ENCODE measurements around the gene GRK4.
A peak's percentile ranks its signal among the peaks of the same experiment; 100 is the strongest.

The GRK4 gene

GRCh38 chr4:2946812-2947600 lies 16.4 kb upstream of the GRK4 start:
- H3K27me3 ChIP-seq (ENCODE audit: insufficient read depth, poor library complexity, severe bottlenecking) = no peaks in the 10 kb centered on the region
- no peak overlapping the region for H3K27ac ChIP-seq (replicated peaks)
- no peak for DNase-seq (ENCODE audit: low read depth in 1 of 2, low spot score in 1 of 2)
- no peak overlapping the region for H3K4me3 ChIP-seq (replicated peaks; ENCODE audit: insufficient read depth, low read length)
- 0 out of 2 replicates have a peak, but pooled peaks have one; percentile 14 for TF ChIP-seq POLR2AphosphoS5 (IDR thresholded peaks at IDR 0.05; ENCODE audit: low read depth)
- no peak for TF ChIP-seq CTCF (IDR thresholded peaks at IDR 0.05; ENCODE audit: insufficient read depth, low read length)
- TF ChIP-seq GABPA (IDR thresholded peaks at IDR 0.05; ENCODE audit: low read depth) = no peak
- TF ChIP-seq SPI1 (IDR thresholded peaks at IDR 0.05; ENCODE audit: borderline replicate concordance, low read depth) = no peak
- TF ChIP-seq, protein P1, sequence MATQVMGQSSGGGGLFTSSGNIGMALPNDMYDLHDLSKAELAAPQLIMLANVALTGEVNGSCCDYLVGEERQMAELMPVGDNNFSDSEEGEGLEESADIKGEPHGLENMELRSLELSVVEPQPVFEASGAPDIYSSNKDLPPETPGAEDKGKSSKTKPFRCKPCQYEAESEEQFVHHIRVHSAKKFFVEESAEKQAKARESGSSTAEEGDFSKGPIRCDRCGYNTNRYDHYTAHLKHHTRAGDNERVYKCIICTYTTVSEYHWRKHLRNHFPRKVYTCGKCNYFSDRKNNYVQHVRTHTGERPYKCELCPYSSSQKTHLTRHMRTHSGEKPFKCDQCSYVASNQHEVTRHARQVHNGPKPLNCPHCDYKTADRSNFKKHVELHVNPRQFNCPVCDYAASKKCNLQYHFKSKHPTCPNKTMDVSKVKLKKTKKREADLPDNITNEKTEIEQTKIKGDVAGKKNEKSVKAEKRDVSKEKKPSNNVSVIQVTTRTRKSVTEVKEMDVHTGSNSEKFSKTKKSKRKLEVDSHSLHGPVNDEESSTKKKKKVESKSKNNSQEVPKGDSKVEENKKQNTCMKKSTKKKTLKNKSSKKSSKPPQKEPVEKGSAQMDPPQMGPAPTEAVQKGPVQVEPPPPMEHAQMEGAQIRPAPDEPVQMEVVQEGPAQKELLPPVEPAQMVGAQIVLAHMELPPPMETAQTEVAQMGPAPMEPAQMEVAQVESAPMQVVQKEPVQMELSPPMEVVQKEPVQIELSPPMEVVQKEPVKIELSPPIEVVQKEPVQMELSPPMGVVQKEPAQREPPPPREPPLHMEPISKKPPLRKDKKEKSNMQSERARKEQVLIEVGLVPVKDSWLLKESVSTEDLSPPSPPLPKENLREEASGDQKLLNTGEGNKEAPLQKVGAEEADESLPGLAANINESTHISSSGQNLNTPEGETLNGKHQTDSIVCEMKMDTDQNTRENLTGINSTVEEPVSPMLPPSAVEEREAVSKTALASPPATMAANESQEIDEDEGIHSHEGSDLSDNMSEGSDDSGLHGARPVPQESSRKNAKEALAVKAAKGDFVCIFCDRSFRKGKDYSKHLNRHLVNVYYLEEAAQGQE (IDR thresholded peaks at IDR 0.05; ENCODE audit: insufficient replicate concordance, low read depth) = no peak

DNA sequence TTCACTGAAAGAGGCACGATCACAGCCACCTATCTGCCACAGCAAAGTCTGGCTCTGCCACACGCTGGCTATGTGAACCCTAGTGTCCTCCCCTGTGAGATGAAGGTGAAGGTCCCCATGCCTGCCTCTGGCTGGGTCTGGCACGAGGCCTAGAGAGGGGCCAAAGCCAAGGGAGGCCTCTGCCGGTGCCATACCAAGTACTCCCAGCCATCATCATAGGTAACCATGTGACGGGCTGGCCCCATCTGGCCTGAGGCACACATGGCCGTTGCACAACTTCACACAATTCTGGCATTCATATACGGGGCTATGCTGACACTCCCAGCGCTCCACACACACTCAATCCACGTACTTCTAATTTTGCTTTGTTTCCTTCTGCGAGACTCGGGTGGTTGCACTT lies 15.4 kb upstream of the GRK4 start:
- no peak overlapping the region for H3K4me3 ChIP-seq (replicated peaks; ENCODE audit: insufficient read depth, low read length)
- no peak for TF ChIP-seq CTCF (IDR thresholded peaks at IDR 0.05; ENCODE audit: insufficient read depth, low read length)
- no peak for TF ChIP-seq SPI1 (IDR thresholded peaks at IDR 0.05; ENCODE audit: borderline replicate concordance, low read depth)
- no peak for TF ChIP-seq POLR2AphosphoS5 (IDR thresholded peaks at IDR 0.05; ENCODE audit: low read depth)
- TF ChIP-seq GABPA (IDR thresholded peaks at IDR 0.05; ENCODE audit: low read depth) = no peak
- TF ChIP-seq, protein P1 (IDR thresholded peaks at IDR 0.05; ENCODE audit: insufficient replicate concordance, low read depth) = no peak
- no peak for DNase-seq (ENCODE audit: low read depth in 1 of 2, low spot score in 1 of 2)
- H3K27me3 ChIP-seq (ENCODE audit: insufficient read depth, poor library complexity, severe bottlenecking) = no peaks in the 10 kb centered on the region
- no peak overlapping the region for H3K27ac ChIP-seq (replicated peaks)

DNA sequence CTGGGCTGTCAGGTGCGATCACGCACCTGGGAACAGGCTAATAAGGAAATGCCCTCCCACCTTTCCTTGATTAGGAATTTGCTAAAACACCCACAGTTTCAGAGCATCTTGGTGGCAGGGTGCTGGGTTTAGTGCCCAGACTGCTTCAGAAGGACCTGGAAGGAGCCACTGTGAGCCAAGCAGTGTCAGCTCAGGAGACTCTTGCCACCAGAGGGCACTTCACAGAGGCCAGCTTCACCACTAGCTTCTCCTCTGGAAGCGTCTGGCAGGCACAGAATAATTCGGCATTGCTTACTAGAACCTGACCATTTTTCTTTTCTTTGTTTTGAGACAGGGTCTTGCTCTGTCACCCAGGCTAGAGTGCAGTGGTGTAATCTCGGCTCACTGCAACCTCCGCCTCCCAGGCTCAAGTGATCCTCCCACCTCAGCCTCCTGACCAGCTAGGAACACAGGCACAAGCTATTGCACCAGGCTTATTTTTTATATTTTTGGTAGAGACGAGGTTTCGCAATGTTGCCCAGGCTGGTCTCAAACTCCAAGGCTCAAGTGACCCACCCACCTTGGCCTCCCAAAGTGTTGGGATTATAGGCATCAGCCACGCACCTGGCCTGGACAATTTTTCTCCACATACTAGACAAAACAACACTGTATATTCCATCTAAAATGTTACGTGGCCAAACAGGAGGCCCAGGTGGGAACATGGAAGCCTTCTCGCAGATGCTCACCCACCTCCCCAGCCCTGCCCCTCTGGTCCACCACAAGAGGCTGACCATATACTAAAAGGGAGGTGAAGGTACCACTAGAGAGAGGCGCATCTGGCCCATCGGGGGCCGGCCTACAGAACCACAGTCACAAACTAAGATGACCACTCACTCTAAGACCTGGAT lies 14.2 kb upstream of the GRK4 start:
- Histone ChIP-seq H3K27me3 (ENCODE audit: insufficient read depth, poor library complexity, severe bottlenecking) (no peaks in the 10 kb centered on the region), H3K27ac (replicated peaks) (no peak overlapping the region), H3K4me3 (replicated peaks; ENCODE audit: insufficient read depth, low read length) (no peak overlapping the region)
- no peak for DNase-seq (ENCODE audit: low read depth in 1 of 2, low spot score in 1 of 2)
- TF ChIP-seq POLR2AphosphoS5 (IDR thresholded peaks at IDR 0.05; ENCODE audit: low read depth) = no peak
- TF ChIP-seq CTCF (IDR thresholded peaks at IDR 0.05; ENCODE audit: insufficient read depth, low read length) = peak; percentile 38

Measured in HL-60 (cell line).